ENCODE data around the gene OGDH.
"Not testable (repeated sequence)": the region's sequence is repeated elsewhere in the genome, so short reads cannot be mapped to it uniquely, and the experiment has no call there.

OGDH gene

DNA sequence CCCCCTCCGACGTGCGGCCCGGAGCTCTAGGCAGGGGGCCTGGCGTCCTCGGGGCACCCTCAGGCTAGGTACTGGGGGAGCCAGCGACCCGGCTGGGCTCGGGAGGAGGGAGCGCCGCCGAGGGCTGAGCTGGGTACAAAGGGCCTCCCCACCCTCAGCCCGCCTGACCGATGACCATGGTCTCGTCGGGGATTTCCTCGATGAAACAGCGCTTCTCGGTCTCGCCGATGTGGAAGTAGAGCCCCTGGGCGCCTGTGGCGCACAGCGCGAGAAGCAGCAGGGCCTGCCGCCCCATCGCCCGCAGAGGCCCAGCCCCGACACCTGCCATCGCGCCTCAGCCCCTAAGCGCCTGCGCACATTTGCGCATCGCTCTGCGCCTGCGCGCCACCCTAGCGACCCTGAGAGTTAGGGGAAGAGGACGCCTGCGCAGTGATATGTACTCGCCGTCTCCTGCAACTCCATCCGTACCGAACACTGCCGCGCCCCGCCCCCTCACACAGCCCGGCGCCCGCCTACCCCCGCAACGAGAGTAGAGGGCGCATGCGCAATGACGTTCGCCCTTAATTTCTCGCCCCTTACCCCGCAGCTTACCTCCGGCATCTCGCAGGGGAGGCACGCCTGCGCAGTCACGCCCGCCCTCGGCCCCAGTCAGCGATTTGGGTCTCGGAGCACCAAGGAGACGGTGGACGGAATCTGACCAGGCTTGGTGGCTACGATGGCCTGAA is 24.4 kb upstream of the OGDH start, which contains the start of gene TMED4:
TMED4 (minus strand) TSS at position 353 of the 725 bp plus-strand sequence; CDS start at position 328, 25 bp downstream.
- DNase-seq, result peak; percentile 99

- DNase-seq, result no peak
Observed at GRCh38 chr7:44583146-44583865, 23.1 kb upstream of the OGDH start.

- peak; percentile 50 for DNase-seq
Observed at GRCh38 chr7:44587843-44588711, 18.4 kb upstream of the OGDH start.

GRCh38 chr7:44590910-44591309 is 15.5 kb upstream of the OGDH start:
- no peak for DNase-seq

GRCh38 chr7:44595934-44596635 is 10.3 kb upstream of the OGDH start:
- DNase-seq, result no peak

GRCh38 chr7:44597181-44597580 is 9.2 kb upstream of the OGDH start:
- DNase-seq, result not testable (repeated sequence)

DNA sequence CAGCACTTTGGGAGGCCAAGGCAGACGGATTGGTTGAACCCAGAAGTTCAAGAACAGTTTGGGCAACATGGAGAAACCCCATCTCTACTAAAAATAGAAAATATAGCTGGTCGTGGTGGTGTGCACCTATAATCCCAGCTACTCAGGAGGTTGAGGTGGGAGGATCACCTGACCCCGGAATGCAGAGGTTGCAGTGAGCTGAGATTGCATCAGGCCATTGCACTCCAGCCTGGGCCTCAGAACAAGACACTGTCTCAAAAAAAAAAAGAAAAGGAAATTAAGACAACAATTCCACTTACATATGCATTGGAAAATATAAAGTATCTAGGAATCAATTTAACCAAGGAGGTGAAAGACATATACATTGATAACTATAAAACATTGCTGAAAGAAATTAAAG is 7.2 kb upstream of the OGDH start:
- DNase-seq, result no peak

DNA sequence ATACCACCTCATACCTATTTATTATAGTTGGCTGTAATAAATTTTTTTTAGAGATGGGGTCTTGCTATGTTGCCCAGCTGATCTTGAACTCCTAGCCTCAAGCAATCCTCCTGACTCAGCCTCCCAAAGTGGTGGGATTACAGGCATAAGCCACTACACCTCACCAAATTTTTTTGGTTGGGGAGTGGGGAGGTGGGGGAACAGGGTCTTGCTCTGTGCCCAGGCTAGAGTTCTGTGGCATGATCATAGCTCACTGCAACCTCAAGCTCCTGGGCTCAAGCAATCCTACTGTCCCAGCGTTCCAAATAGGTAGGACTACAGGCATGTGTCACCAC is 3.9 kb upstream of the OGDH start:
- no peak for DNase-seq

GRCh38 chr7:44603193-44603592 is 3.2 kb upstream of the OGDH start:
- no peak for DNase-seq

GRCh38 chr7:44604941-44605340 is 1.5 kb upstream of the OGDH start:
- no peak for DNase-seq

DNA sequence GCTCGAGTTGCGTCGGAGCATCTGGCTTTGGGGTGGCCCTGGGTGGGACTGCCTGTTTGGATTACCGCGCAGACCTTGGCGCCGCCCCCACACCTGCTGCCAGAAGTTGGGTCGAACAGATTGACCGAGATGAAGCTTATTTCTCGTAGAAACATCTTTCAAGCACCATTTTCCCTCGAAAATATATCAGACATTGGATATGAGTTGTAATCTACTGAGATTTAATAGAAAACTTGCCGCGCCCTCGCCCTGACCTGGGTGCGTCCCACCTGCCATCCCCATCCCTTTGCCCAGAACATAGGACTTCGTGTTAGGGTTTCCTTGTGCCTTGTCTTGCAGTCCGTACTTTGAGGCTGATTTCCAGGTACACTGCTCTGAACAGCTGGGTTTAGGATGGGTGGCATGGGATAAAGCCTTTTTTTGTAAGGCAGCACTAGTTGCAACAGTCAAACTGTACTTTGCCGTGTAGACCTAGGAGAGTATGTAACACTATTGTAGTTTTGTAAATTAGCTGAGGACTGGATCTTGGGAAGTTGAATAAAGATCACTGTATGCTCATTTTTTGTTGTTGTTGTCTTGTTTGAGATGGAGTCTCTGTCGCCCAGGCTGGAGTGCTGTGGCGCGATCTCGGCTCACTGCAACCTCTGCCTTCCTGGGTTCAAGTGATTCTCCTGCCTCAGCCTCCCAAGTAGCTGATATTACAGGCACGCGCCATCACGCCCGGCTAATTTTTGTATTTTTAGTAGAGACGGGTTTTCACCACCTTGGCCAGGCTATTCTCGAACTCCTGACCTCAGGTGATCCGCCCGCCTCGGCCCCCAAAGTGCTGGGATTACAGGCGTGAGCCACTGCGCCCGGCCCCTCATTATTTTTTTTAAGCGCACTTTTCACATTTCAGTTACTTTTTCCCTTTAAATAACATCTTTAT is 978 bp downstream of the OGDH start:
- DNase-seq, result peak; percentile 61

DNA sequence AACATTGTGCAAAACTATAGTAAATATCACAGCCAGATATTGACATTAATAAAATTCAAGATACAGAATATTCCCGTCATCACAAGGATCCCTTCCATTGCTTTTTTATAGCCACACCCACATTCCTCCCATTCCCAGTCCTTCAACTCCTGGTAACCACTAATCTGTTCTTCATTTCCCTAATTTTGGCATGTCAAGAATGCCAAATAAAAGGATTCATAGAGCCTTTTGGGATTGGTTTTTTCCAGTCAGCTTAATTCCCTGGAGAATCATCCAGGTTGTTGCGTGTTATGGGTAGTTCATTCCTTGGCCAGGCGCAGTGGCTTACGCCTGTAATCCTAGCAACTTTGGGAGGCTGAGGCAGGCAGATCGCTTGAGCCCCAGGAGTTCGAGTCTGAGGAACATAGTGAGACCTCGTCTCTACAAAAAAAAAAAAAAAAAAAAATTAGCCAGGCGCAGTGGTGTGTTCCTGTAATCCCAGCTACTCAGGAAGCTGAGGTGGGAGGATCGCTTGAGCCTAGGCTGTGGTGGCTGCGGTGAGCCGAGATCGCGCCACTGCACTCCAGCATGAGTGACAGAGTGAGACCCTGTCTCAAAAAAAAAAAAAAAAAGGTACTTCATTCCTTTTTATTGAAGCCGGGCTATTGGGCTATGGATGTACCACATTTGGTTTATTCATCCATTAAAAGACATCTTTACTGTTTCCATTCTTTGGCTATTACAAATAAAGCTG is 2.7 kb downstream of the OGDH start:
- no peak for DNase-seq

DNA sequence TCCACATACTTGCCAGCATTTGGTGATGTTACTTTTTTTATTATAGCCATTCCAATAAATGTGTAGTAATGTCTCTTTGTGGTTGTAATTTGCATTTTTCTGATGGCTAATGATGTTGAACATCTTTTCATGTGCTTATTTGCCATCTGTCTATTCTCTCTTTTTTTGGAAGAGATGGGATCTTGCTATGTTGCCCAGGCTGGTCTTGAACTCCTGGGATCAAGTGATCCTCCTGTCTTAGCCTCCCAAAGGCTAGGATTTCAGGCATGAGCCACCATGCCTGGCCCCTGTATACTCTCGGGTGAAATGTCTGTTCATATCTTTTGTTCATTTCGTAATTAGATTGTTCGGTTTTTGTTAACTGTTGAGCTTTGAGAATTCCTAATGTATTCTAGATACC is 3.4 kb downstream of the OGDH start:
- no peak for DNase-seq

DNA sequence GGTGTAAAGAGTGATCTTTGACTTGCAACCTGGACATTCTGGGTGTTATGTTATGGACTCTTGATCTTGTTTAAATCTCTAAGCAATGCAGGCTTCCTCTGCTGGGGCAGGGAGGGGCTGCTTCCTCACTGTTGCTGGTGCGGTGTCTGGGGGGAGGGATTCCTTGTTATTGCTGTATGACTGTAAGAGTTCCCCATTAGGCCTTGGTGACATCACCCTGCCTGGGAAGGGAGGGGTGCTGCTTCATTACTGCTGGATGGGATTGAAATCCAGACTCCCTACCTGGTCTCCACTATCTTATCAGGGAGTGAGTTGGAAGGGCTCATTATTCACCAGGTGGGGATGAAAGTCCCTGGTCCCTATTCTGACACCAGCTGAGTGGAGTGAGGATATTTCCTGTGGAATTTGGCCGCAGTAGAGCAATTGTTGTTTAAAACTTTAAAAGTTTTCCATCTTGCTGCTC is 8.8 kb downstream of the OGDH start:
- DNase-seq, result no peak

- no peak for DNase-seq
Observed at GRCh38 chr7:44615793-44616192, 9.4 kb downstream of the OGDH start.

- no peak for DNase-seq
Observed at GRCh38 chr7:44616545-44616944, 10.1 kb downstream of the OGDH start.

DNA sequence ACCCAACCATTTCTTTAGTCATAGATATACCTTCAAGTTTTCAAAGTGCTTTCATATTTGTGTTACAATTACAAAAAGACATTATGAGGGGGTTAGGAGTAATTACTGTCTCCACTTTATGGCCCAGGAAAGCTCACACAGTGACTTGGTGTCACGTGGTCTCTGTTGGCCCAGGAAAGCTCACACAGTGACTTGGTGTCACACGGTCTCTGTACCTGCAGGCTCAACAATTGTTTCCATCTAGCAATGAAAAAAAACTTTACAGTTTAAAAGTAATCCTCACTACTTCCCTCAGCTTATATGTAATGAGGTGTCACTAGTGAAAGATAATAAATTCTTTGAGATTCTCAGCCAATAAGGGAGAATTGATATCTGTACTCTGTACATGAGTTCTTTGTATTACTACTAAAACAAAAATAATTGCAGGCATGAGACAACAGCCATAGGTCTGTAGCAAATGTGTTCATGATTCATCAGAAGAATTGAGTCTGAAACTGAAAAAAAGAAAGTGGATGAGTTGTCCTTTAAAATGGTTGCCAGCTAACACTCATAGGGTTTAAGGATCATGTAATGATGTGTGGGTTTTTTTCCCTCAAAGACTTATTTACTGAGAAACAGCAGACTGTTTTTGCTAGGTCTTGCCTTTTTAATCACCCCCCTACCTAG is 10.9 kb downstream of the OGDH start:
- no peak for DNase-seq

DNA sequence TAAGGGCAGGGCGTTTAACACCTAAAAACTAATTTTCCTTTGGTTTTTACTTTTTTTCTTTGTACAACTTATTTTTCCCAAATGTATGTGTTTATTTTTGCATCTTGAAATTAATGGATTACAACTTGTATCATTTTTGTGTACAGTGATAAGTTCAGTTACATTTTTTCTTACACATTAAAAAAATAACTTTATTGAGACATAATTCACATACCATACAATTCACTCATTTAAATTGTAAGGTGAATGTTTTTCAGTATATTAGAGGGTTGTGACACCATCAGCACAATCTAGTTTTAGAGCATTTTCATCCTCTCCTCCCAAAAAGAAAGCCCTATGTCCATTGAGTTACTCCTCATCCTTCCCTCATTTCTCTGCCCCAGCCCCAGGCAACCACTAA is 11.6 kb downstream of the OGDH start:
- DNase-seq, result no peak

GRCh38 chr7:44618753-44619152 is 12.3 kb downstream of the OGDH start:
- DNase-seq, result no peak

DNA sequence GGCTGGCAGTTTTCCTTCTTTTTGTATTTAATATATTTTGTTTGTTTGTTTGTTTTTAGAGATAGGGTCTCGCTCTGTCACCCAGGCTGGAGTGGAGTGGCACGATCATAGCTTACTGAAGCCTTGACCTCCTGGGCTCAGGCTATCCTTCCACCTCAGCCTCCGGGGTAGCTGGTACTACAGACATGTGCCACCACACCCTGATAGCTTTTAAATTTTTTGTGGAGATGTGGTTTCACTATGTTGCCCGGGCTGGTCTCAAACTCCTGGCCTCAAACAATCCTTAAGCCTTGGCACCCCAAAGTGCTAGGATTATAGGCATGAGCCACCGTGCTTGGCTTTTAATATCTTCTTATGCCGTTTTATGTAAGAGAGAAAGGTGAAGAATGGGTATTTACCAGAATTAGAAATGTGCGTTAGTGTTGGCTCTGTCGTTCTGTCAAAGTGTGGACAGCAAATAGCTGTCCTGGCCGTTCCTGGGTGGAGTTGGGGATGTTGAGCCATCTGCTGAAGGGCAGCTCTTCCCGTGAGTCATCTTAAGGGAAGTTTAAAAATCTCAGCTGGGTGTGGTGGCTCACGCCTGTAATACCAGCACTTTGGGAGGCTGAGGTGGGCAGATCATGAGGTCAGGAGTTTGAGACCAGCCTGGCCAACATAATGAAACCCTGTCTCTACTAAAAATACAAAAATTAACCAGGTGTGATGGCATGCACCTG is 14.8 kb downstream of the OGDH start:
- DNase-seq, result no peak

All from SHP77 treated with DMSO at 0.1 percent for 48 hours (cell line).